Hindlimb muscle (tissue), 1 donor: ENCODE data around the gene FLRT1. TPM values are rescaled to one million over a fixed set of nuclear protein-coding genes. Genes with fewer than 3 reads are reported as not detected.
"Not testable (repeated sequence)": the region's sequence is repeated elsewhere in the genome, so short reads cannot be mapped to it uniquely, and the experiment has no call there.

Experiments
- DNase-seq: peaks from one replicate; pipeline ENCODE4 v3.0.0-alpha.2; 2013
- polyA plus RNA-seq: library from polyadenylated mRNA; unstranded; fragments of 120-200 nt; gene quantifications from one replicate; pipeline ENCODE4 v1.2.1, GENCODE V29; 2013; ENCODE audit not compliant: insufficient read length

The FLRT1 gene
- polyA plus RNA-seq, 1 donor = 2.8 TPM

- no peak for DNase-seq
Measured at GRCh38 chr11:64026575-64027205, 9.0 kb upstream of the FLRT1 start.

- DNase-seq = no peak
Measured at GRCh38 chr11:64027651-64028397, 7.9 kb upstream of the FLRT1 start.

GRCh38 chr11:64028398-64029115, 7.2 kb upstream of the FLRT1 start:
- no peak for DNase-seq

- no peak for DNase-seq
Measured at GRCh38 chr11:64029773-64030172, 6.0 kb upstream of the FLRT1 start.

GRCh38 chr11:64031001-64031400, 4.7 kb upstream of the FLRT1 start:
- DNase-seq = no peak

- DNase-seq = no peak
Measured at GRCh38 chr11:64032050-64032449, 3.7 kb upstream of the FLRT1 start.

- DNase-seq = no peak
Measured at GRCh38 chr11:64034411-64034811, 1.3 kb upstream of the FLRT1 start.

- no peak for DNase-seq
Measured at GRCh38 chr11:64035081-64035524, 628 bp upstream of the FLRT1 start.

- peak; percentile 61 for DNase-seq
Measured at GRCh38 chr11:64036087-64037026, 626 bp downstream of the FLRT1 start.

GRCh38 chr11:64037027-64037634, 1.4 kb downstream of the FLRT1 start:
- no peak for DNase-seq

- DNase-seq = no peak
Measured at GRCh38 chr11:64038500-64038899, 2.8 kb downstream of the FLRT1 start.

GRCh38 chr11:64039012-64039665, 3.4 kb downstream of the FLRT1 start:
- DNase-seq = no peak

- DNase-seq = no peak
Measured at GRCh38 chr11:64040684-64041322, 5.1 kb downstream of the FLRT1 start.

GRCh38 chr11:64041846-64042245, 6.1 kb downstream of the FLRT1 start:
- no peak for DNase-seq

- no peak for DNase-seq
Measured at GRCh38 chr11:64042301-64042700, 6.6 kb downstream of the FLRT1 start.

- DNase-seq = no peak
Measured at GRCh38 chr11:64043545-64043944, 7.8 kb downstream of the FLRT1 start.

GRCh38 chr11:64044730-64045393, 9.1 kb downstream of the FLRT1 start:
- no peak for DNase-seq

GRCh38 chr11:64045700-64046099, 10.0 kb downstream of the FLRT1 start:
- DNase-seq = no peak

GRCh38 chr11:64047373-64047772, 11.6 kb downstream of the FLRT1 start:
- DNase-seq = not testable (repeated sequence)
